Measurements from ENCODE around the gene CPEB2.
"Not testable (repeated sequence)": the region's sequence is repeated elsewhere in the genome, so short reads cannot be mapped to it uniquely, and the experiment has no call there.

CPEB2 gene

GRCh38 chr4:15063341-15063740, 61.1 kb downstream of the CPEB2 start:
- no peak for DNase-seq

DNA sequence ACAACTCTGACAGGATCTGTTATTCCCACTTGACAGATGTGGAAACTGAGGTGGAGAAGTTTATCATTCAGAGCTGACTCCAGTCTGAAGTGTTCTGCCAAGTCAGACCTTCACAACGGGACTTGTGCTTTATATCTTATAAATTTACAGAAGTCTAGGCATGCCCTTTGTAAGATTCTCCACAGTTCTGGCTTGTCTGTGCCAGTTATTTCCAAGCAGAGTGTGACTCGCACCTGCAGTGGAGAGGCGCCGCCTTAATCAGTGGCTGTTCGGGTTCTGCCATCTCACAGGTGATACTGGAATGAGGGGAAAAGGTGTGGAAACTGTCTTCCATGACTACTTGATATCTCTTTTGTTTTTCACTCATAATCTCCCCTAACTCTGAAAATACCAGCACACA, 63.2 kb downstream of the CPEB2 start:
- DNase-seq, result no peak

GRCh38 chr4:15066140-15066539, 63.9 kb downstream of the CPEB2 start:
- no peak for DNase-seq

GRCh38 chr4:15068298-15068697, 66.0 kb downstream of the CPEB2 start:
- no peak for DNase-seq

- no peak for DNase-seq
Measured at GRCh38 chr4:15075875-15076274, 73.6 kb downstream of the CPEB2 start.

DNA sequence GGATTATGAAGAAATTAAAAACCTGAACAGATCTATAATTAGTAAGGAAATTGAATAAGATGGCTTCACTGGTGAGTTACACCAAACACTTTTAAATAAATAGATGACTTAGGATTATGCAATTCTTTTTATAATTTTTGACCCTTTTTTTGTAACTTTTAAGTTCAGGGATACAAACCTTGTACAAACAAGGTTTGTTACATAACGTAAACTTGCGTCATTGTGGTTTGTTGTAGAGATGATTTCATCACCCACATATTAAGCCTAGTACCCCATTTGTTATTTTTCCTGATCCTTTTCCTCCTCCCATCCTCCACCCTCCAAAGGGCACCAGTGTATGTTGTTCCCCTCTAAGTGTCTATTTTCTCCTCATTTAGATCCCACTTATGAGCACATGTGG, 75.7 kb downstream of the CPEB2 start:
- DNase-seq, result no peak

- no peak for DNase-seq
Measured at GRCh38 chr4:15078682-15079642, 76.7 kb downstream of the CPEB2 start.

- DNase-seq, result no peak
Measured at GRCh38 chr4:15084780-15085179, 82.5 kb downstream of the CPEB2 start.

GRCh38 chr4:15085762-15086161, 83.5 kb downstream of the CPEB2 start:
- not testable (repeated sequence) for DNase-seq

DNA sequence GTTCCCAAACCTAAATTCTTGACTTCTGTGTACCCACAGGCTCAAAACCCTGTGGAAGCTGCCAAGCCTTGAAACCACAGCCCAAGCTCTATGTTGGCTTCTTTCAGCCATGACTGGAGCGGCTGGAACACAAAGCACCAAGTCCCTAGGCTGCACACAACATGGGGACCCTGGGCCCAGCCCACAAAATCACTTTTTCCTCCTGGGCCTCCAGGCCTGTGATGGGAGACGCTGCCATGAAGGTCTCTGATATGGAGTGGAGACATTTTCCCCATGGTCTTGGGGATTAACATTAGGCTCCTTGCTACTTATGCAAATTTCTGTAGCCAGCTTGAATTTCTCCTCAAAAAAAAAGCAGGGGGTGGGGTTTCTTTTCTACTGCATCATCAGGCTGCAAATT, 84.0 kb downstream of the CPEB2 start:
- DNase-seq, result not testable (repeated sequence)

GRCh38 chr4:15088394-15089035, 86.2 kb downstream of the CPEB2 start:
- no peak for DNase-seq

GRCh38 chr4:15089979-15090378, 87.7 kb downstream of the CPEB2 start:
- DNase-seq, result no peak

DNA sequence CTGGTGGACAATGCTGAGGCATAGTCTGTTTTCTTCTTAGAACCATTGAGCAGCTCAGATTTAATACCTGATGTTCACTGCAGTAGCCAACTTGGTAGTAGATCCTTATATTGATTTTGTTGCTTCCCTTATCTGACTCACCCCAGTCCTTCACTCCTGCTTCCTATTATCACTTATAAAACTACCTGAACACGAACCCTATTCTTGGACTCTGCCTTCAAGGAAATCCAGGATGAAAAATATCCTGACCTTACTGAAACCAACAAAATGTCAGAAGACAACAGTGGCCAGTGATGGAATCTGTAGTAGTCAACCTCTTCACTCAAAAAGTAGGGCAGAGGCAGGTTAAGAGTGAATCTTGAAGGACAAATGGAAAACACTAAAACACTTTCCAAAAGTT, 98.1 kb downstream of the CPEB2 start:
- DNase-seq, result no peak

DNA sequence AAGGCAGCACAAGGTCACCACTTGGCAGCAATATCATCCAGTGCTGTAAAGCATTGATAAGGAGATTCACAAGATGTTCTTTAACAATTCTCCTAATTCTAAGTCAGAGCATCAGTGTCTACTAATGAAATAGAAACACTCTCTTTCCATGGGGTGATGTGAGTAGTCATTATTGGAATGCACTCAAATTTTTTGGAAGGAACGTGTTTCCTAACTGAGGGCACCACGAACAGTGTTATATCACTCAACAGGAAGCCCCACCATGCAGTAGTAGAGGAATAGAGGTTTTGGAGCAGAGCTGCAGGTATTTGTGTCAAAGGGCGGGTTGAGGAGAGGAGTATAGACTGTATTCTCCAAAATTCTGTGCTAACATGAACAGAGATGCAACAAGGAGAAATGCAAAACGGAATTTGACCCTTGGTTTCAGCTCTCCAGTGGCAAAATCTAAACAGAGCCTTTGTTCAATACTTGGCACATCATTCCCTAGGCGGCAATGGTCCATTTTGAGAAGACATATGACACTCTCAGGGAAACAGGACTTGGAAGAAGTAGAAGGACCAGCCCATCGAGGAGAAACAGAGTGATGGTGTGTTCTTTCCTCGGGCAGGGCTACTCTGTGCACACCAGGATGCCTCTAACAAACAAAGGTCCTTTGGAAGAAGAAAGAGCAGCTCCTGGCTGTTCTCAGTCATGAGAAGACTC, 98.9 kb downstream of the CPEB2 start:
- DNase-seq, result no peak

DNA sequence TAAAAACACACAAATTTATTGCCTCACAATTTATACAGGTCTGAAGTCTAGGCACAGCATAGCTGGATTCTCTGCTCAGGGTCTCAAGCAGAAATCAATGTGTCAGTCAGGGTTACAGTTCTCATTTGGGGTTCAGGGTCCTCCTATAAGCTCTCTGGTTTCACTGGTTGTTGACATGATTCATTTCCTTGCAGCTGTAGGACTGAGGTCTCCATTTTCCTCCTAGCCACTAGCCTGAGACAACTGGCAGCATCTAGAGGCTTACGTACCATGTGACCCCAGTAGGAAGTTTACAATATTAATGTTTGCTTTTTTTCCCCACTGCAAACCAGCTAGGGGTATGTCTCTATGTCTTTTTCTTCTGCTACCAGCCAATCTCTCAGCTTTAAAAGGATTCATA, 102.5 kb downstream of the CPEB2 start:
- DNase-seq, result no peak

DNA sequence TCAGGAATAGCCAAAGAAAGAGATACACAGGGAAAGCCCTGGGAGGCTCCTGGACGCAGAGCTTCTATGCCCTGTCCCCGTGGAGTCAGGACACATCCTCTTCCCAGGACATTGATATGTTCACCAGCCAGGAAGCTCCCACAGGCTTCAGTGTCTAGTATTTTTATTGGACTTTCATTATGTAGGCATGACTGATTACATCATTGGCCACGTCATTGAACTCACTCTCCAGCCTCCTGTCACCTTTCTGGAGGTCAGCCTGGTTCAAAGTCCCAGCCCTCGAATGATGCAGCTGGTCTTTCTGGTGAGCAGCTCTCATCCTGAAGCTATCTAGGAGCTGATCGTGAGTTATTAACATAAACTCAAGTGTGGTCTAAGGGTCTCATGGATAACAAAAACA, 104.1 kb downstream of the CPEB2 start:
- no peak for DNase-seq

DNA sequence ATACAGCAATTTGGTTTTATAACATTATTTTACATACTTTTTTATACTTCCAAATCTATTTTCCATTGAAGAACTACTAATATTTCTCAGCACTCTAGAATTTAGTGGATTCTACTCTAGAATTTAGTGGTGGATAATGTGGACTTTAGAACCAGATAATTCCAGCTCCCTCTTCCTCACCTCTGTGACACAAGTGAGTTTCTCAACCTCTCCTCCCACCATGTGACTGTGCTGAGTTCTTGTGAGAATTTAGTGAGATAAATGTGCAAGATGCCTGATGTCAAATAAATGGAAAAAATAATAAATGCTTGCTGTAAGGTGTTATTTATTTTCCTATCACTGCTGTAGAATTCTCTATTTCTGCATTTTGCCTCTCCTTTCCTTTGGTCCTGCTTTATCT, 107.3 kb downstream of the CPEB2 start:
- no peak for DNase-seq

DNA sequence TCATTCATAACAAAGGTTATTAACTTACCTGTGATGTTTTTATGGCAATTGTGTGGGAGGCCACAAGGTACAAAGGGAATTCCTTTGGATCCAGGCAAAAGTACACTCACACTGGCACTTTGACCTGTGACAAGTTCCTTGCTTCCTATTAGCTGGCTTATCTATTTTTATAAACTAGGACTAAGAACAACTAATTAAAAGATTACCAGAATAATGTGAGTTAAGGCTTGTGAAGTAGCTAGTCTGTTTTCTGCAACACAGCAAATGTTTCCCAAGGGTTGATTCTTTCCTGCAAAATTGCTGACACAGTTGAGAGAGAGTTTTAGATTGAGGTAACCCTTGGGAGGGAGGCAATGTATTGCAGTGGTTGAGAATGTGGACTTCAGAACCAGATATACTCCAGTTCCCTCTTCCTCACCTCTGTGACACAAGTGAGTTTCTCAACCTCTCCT, 107.9 kb downstream of the CPEB2 start:
- no peak for DNase-seq

DNA sequence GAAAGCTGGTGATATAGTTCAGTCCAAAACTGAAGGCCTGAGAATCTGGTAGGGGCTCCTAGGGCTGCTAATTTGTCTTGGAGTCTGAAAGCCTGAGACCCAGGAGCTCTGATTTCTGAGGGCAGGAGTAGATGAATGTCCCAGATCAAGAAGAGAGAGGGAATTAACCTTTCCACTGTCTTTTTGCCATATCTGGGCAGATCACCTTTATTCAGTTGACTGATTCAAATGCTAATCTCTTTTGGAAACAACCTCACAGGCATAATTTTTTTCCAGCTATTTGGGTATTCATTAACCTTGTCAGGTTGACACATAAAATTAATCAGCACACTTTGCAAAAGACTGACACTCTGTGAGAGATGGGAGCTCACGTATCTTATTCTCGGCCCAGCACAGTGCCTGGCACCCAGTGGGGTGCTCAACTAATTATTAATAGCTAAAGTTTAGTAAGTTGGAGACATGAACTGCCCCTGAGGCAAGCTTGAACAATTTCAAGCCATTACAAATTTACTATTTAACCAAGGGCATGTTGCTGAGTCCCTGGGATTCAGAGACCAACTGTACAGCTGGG, 114.3 kb downstream of the CPEB2 start:
- DNase-seq, result no peak

- peak; percentile 27 for DNase-seq
Measured at GRCh38 chr4:15117270-15117946, 115.1 kb downstream of the CPEB2 start.

- no peak for DNase-seq
Measured at GRCh38 chr4:15118292-15118691, 116.0 kb downstream of the CPEB2 start.
